H7 (cell line): Measurements from ENCODE around the gene PAN3. TPM values are rescaled to one million over a fixed set of nuclear protein-coding genes. Genes with fewer than 3 reads are reported as not detected.
"Not testable (repeated sequence)": the region's sequence is repeated elsewhere in the genome, so short reads cannot be mapped to it uniquely, and the experiment has no call there.

ENCODE experiments used
- DNase-seq: peaks from one replicate; pipeline ENCODE4 v3.0.0; 2012
- H3K27me3 ChIP-seq: 2 replicates; pipeline ENCODE4 v1.6.0; 2011; ENCODE audit warnings: mild to moderate bottlenecking, low read length; ENCODE audit not compliant: control insufficient read depth, insufficient read depth
- H3K36me3 ChIP-seq: replicated peaks from 2 replicates; pipeline ENCODE4 v1.5.1; 2011; ENCODE audit warnings: low read length; ENCODE audit not compliant: control insufficient read depth, insufficient read depth
- H3K4me3 ChIP-seq: 2 replicates; pipeline ENCODE4 v1.5.1; 2011; ENCODE audit warnings: low read depth, mild to moderate bottlenecking, control low read depth, low read length, moderate library complexity; ENCODE audit not compliant: insufficient read depth
- total RNA-seq: library from RNA; depleted of rRNA; stranded (reverse); fragments of >200 nt; shearing (Covaris generic); gene quantifications from 2 replicates; pipeline ENCODE4 v1.2.3, GENCODE V29; 2014; rRNA removed

Gene PAN3, protein sequence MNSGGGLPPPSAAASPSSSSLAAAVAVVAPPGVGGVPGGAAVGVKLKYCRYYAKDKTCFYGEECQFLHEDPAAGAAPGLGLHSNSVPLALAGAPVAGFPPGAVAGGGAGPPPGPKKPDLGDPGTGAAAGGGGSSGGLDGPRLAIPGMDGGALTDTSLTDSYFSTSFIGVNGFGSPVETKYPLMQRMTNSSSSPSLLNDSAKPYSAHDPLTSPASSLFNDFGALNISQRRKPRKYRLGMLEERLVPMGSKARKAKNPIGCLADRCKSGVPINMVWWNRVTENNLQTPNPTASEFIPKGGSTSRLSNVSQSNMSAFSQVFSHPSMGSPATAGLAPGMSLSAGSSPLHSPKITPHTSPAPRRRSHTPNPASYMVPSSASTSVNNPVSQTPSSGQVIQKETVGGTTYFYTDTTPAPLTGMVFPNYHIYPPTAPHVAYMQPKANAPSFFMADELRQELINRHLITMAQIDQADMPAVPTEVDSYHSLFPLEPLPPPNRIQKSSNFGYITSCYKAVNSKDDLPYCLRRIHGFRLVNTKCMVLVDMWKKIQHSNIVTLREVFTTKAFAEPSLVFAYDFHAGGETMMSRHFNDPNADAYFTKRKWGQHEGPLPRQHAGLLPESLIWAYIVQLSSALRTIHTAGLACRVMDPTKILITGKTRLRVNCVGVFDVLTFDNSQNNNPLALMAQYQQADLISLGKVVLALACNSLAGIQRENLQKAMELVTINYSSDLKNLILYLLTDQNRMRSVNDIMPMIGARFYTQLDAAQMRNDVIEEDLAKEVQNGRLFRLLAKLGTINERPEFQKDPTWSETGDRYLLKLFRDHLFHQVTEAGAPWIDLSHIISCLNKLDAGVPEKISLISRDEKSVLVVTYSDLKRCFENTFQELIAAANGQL
- total RNA-seq: 15.8 and 23.5 TPM in 2 replicates

DNA sequence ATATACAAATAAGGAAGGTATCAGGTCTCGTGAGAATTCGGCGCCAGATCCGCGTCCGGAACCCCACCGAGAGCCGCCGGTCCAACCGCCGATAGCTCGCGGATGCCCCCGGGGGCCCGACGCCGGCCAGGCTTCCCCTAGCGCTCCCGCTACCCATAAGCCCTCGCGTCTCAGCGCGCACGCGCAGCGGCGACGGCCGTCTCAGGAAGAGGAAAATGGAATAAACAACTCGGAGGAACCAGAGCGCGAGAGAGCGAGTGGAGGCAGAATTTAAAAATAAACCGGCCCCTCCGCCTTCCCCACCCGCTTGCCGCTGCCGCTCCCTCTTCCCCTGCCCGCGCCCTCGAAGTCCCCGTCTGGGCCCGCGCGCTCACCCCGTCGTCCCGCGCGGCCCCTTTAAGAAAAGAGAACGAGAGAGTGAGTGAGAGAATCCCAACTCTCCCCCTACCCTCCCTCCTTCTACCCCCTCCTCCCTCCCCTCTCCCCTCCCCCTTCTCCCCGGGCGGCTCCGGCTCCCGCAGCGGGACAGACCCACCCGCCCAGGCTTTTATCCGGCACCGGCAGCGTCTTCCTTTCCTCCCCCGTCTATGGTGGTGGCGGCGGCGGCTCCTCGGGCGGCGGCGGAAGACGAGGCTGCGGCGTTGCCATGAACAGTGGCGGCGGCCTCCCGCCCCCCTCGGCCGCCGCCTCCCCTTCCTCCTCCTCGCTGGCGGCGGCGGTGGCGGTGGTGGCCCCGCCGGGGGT is at the start of gene PAN3:
Gene PAN3, plus strand, starts transcription at position 534 of the 744 bp plus-strand sequence. Its CDS starts 113 bp downstream, at position 647.
- Histone ChIP-seq H3K27me3 (no peaks in the 10 kb centered on the region), H3K4me3 (peak within 1 kb of the TSS; percentile 90), H3K36me3 (no peaks in the 10 kb centered on the region)
- DNase-seq: peak; percentile 93

DNA sequence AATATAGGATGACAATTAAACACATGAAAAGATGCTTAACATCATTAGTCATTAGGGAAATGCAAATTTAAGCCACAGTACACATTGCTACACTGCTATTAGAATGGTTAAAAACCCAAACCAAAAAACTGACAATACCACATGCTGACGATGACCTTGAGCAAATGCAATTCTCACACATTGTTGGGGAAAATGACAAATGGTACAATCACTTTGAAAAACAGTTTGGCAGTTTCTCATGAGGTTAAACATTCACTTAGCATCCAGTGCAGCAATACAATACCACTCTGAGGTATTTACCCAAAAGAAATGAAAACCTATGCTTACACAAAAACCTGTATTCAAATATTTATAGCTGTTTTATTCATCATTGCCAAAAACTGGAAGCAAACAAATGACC is 49.3 kb upstream of the PAN3 start:
- Histone ChIP-seq H3K4me3 (no peak overlapping the region), H3K27me3 (no peaks in the 10 kb centered on the region), H3K36me3 (no peaks in the 10 kb centered on the region)
- no peak for DNase-seq

DNA sequence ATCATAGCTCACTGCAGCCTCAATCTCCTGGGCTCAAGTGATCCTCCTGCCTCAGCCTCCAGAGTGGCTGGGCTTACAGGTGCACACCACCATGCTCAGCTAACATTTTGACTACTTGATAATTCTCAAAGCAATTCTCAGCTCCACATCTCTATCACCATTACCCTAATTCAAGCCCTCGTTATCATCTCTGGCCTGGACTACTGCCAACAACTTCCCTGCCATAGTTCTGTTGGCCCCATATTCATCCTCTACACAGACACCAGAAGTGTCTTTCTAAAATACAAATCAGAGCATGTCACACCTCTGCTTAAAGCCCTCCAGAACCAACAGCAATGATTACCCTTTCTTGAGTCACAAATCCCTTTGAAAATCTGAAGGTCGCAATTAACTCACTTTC is 45.9 kb upstream of the PAN3 start:
- Histone ChIP-seq H3K4me3 (no peak overlapping the region), H3K27me3 (peaks cover under 1% of the 10 kb centered on the region; the same call in 1 of the 2 replicates)

DNA sequence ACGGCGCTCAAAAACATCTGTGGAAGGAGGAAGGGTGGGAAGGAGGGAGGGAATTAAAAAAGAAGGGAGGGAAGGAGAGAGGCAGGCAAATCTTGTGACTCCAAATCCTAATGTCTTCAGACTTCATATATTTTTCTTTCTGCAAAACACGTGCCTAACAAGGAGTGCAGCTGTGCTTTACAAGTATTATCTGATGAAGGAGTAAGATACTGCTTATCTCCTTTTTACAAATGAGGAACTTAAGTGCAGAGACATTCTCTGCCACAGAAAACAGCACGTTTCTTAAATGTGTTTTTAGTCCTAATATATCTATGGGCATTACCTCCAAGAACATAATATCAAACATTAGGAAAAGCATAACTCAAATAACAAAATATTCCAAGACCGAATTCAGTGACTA is 44.5 kb upstream of the PAN3 start:
- H3K36me3 ChIP-seq: no peaks in the 10 kb centered on the region
- H3K4me3 ChIP-seq: no peak overlapping the region
- no peak for DNase-seq
- peaks cover 7% of the 10 kb centered on the region for H3K27me3 ChIP-seq

More for the DNA sequence above, 45.9 kb upstream of the PAN3 start:
- no peaks in the 10 kb centered on the region for H3K36me3 ChIP-seq
- DNase-seq: no peak

DNA sequence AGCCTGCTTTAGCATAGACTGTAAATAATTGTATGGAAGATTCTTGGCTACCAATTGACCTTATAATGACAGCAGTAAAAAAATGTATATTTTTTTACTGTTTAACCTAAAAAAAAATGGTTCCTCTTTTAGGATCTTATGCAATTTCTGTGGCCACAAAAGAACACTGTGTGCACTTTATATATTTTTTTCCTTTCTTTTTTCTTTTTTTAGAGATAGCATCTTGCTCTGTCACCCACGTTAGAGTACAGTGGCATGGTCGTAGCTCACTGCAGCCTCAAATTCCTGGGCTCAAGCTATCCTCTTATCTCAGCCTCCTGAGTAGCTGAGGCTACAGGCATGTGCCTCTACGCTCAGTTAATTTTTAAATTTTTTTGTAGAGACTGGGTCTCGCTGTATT is 44.0 kb upstream of the PAN3 start:
- Histone ChIP-seq H3K4me3 (no peak overlapping the region), H3K36me3 (no peaks in the 10 kb centered on the region), H3K27me3 (peaks cover 12% of the 10 kb centered on the region)
- no peak for DNase-seq

DNA sequence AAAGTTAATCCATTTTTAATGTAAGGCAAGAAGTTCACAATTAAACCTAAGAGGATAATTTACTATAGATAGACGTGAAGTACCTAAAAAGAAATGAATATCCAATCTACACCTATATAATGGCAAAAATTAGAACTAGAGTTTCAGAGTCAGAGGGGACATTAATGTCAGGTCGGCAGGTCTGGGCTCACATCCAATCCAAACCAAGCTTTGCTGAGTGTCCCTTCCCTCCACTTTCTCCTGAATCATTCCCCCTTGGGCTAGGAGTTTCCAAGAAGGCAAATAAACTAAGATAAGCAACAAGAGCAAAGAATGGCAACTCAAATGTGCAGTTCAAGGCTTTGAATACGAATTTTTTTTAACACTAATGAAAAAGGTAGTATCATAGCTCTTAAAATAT is 40.8 kb upstream of the PAN3 start:
- Histone ChIP-seq H3K36me3 (no peaks in the 10 kb centered on the region), H3K4me3 (no peak overlapping the region), H3K27me3 (peaks cover 39% of the 10 kb centered on the region)
- DNase-seq: no peak

DNA sequence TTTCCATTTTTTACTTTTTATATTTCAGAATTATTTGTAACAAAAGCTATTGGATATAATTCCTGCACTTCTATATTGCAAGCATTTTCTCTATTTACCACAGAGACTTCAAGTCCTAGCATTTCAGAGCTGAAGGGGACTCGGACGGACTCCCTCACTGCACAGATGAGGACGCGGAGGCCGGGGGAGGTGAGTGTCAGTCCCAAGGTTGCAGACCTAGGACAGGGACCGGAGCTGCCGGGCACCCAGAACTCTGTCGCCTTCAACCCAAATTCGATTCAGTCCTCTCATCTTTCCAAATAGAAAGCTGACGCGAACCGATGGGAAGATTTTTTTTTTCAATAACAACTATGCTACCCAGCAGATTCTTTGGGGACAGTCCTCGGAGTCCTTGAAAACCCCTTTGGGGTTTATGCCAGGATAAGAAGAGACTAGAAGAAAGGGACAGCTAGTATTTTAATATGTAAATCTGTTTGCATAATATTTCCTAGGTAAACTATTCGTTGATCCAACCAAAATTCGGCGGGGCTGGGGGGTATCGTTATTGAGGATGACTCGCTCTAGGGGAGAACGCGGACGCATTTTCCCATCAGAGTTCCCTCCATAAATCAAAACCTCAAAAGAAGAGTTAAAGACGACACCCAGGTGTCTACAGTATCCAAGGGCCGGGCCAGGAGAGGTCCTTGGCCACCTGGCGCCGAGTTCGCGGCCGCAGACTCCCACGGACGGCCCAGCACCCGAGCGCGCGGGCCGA is 38.8 kb upstream of the PAN3 start:
- peaks cover 39% of the 10 kb centered on the region for H3K27me3 ChIP-seq
- no peaks in the 10 kb centered on the region for H3K36me3 ChIP-seq
- DNase-seq: peak; percentile 54

DNA sequence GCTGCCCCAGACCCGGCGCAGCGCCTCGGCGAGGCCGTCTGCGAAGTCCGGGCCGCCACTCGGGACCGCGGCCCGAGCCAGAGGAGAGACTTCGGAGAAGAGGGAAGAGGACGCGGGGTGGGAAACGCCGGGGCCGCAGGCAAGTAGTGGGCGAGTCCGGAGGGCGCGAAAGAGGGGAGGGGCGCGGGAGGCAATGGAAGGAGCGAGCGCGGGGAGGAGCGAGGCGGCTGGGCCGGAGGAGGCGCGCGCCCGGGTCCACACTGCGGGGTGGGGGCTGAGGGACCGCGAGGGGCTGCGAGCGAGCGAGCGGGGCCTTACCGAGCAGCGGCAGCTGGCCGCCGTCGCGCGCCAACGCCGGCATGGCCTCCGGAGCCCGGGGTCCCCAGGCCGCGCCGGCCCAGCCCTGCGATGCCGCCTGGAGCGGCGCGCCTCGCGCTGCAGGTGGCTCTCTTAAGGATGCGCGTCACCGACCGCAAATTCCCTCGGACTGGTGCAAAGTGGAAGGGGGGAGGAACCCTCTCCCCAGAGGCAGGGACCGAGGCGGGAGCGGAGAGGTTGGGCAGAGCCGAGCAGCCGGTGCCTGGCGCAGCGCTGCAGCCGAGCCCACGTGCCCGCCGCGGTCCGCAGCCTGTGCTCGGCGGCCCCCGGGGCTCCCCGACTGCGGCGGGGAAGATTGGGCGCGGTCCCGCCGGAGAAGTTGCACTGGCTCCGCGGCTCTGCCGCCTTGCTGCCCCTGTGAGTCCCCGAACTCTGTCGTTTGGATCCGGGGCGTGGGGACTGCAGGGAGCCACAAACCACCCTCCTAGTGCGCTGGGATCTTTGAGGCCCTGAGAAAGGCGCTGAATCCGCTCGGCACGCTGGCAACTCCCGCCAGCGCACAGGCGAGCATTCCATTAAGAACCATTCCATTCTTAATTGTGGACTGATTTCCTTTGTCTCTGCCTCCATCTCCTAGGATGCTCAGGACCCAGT is 37.9 kb upstream of the PAN3 start, which contains the start of gene FLT3:
Gene FLT3, minus strand, starts transcription at position 427 of the 972 bp plus-strand sequence. Its CDS starts 66 bp downstream, at position 361.
- DNase-seq: peak; percentile 93
- H3K4me3 ChIP-seq: peak within 1 kb of the TSS; percentile 51
- peaks cover 39% of the 10 kb centered on the region for H3K27me3 ChIP-seq
- no peaks in the 10 kb centered on the region for H3K36me3 ChIP-seq

More for the DNA sequence above, 38.8 kb upstream of the PAN3 start:
- H3K4me3 ChIP-seq: peak overlapping the region; percentile 51

DNA sequence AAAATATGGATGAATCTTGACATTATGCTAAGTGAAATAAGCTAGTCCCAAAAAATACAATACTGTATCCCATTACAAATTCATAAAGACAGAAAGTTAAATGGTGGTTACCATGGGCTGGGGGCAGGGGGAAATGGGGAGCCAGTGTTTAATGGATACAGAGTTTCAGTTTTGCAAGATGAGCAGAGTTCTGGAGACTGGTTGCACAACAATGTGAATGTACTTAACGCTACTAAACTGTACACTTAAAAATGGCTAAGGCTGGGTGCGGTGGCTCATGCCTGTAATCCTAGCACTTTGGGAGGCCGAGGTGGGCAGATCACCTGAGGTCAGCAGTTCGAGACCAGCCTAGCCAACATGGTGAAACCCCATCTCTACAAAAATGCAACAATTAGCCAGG is 36.5 kb upstream of the PAN3 start:
- not testable (repeated sequence) for H3K36me3 ChIP-seq, DNase-seq, H3K4me3 ChIP-seq
- H3K27me3 ChIP-seq: peaks cover 39% of the 10 kb centered on the region

DNA sequence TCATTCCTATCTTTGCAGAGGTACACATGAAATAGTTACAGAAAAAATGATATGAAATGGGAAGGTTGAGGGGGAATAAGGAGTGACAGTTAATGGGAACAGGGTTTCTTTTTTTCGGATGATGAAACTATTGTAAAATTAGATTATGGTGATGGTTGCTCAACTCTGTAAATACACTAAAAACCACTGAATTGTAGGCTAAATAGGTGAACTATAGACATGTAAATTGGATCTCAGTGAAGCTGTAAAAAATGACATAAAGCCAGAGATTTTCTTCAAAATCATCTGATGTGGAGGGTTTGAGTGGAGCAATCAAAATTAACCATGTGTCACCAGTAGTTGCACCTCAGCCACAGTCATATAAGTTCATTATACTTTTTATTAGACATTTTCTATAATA is 31.4 kb upstream of the PAN3 start:
- H3K4me3 ChIP-seq: no peak overlapping the region
- DNase-seq: no peak
- H3K27me3 ChIP-seq: peaks cover under 1% of the 10 kb centered on the region; the same call in 1 of the 2 replicates
- H3K36me3 ChIP-seq: no peaks in the 10 kb centered on the region

DNA sequence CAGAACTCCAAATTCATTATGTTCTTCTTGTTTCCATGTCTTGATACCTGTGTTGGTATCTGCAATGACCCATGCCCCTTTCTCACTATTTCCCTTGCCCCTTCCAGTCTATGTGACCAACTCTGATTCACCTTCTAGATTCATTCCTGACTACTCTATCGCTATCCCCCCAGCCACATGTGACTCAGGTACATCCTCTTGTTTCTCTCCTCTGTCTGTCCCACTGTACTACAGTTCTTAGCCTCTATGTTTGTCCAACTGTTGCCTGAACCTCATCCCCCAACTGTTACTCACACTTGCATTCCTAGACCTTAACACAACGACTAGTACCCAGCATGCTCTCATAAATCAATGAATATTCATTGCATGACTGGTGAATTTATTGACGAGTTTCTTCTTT is 27.9 kb upstream of the PAN3 start:
- Histone ChIP-seq H3K4me3 (no peak overlapping the region), H3K36me3 (no peaks in the 10 kb centered on the region), H3K27me3 (no peaks in the 10 kb centered on the region)
- no peak for DNase-seq

DNA sequence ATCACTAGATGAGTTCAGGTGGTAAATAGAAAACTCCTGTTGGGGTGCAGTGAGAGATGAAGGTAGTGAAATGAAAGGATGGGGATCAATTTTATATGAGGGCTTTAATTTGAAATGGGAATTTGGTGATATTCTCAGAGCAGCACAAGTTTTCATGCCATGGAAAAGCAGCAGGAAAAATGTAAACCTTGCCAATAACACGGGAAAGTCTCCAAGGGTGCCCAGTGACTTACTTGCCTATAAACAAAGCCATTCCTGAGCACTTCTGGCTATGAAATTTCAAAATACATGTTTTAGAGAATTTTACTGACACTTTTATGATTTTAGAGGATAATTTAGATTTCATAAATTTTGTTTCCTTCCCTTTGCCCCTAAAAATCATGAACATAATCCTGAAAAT is 21.6 kb upstream of the PAN3 start:
- H3K27me3 ChIP-seq: no peaks in the 10 kb centered on the region
- no peak for DNase-seq
- H3K36me3 ChIP-seq: no peaks in the 10 kb centered on the region

More for the DNA sequence above, 21.6 kb upstream of the PAN3 start:
- H3K4me3 ChIP-seq: no peak overlapping the region
